HG03159 (cell line): Measurements from ENCODE around the gene HRH2.
"Not testable (repeated sequence)": the region's sequence is repeated elsewhere in the genome, so short reads cannot be mapped to it uniquely, and the experiment has no call there.

Source experiments
- ATAC-seq: cut with Tn5 transposase; IDR thresholded peaks from one replicate; pipeline ENCODE4 v1.9.1; 2021; ENCODE audit warnings: mild to moderate bottlenecking, moderate library complexity; ENCODE audit not compliant: unreplicated experiment

The HRH2 gene

GRCh38 chr5:175646251-175646650, 11.6 kb upstream of the HRH2 start:
- ATAC-seq, result no peak

- ATAC-seq, result no peak
Observed at GRCh38 chr5:175649967-175650366, 7.9 kb upstream of the HRH2 start.

GRCh38 chr5:175650430-175651205, 7.3 kb upstream of the HRH2 start:
- not testable (repeated sequence) for ATAC-seq

GRCh38 chr5:175652741-175653663, 4.9 kb upstream of the HRH2 start:
- no peak for ATAC-seq

- ATAC-seq, result no peak
Observed at GRCh38 chr5:175653763-175654162, 4.1 kb upstream of the HRH2 start.

- ATAC-seq, result no peak
Observed at GRCh38 chr5:175654339-175654738, 3.5 kb upstream of the HRH2 start.

GRCh38 chr5:175654807-175655206, 3.1 kb upstream of the HRH2 start:
- no peak for ATAC-seq

- no peak for ATAC-seq
Observed at GRCh38 chr5:175655411-175655810, 2.5 kb upstream of the HRH2 start.

GRCh38 chr5:175656966-175657365, 905 bp upstream of the HRH2 start:
- no peak for ATAC-seq

- no peak for ATAC-seq
Observed at GRCh38 chr5:175658299-175659145, 651 bp downstream of the HRH2 start.

- no peak for ATAC-seq
Observed at GRCh38 chr5:175659546-175660253, 1.8 kb downstream of the HRH2 start.

GRCh38 chr5:175663186-175664184, 5.6 kb downstream of the HRH2 start:
- ATAC-seq, result no peak

- ATAC-seq, result no peak
Observed at GRCh38 chr5:175664723-175665122, 6.9 kb downstream of the HRH2 start.

GRCh38 chr5:175666216-175666615, 8.3 kb downstream of the HRH2 start:
- no peak for ATAC-seq

- ATAC-seq, result no peak
Observed at GRCh38 chr5:175668006-175668405, 10.1 kb downstream of the HRH2 start.

GRCh38 chr5:175670372-175670771, 12.5 kb downstream of the HRH2 start:
- no peak for ATAC-seq

GRCh38 chr5:175671013-175671412, 13.1 kb downstream of the HRH2 start:
- no peak for ATAC-seq

GRCh38 chr5:175672976-175673648, 15.2 kb downstream of the HRH2 start:
- ATAC-seq, result no peak
